NCI-H1105 (cell line): ENCODE results near the gene ZNF41.
A peak's percentile ranks its signal among the peaks of the same experiment; 100 is the strongest.
"Not testable (repeated sequence)": the region's sequence is repeated elsewhere in the genome, so short reads cannot be mapped to it uniquely, and the experiment has no call there.

Experiments
- DNase-seq: peaks from one replicate; lab custom pipeline; 2025; lab: John Stamatoyannopoulos, UW

Gene ZNF41

DNA sequence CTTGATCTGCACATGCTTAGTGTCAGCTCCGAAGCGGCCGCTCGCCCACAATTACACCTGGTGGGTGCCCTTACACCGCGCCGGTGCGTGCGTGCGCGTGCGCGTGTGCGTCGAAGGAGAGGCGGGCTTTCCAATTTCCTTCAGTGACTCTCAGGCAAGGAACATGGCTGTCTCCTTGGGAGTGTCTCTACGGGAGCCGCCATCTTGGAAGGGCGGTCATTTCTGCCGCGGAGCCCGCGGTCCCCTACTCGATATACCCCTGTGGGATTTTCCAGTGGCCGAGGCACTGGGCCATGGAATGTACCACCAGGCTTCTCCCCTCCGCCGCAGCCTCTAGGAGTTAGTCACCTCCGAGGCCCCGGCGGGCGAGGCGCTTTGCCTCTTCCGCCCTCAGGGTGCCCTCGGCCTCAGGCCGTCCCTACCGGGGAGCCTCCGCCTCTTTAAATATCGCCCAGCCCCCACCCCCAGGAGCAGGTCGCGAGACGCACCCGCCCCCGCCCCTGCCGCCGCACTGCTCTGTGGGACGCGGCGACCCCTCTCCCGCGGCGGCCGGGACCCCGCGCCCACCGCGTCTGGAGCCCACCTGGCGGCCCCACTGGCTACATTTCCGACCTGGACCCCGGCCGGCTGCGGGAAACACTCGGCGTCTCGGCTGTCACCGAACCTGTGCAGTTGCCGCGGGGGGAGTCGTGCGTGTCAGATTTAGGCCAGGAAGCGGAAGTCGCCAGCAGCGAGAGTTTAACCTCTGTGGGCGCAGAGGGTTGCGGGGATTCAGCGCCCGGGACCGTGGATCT lies at the start of gene ZNF41:
Gene ZNF41 (minus strand): TSS at position 711 of the 794 bp plus-strand sequence. CDS start 15,741 bp downstream, outside the sequence.
- peak; percentile 80 for DNase-seq

DNA sequence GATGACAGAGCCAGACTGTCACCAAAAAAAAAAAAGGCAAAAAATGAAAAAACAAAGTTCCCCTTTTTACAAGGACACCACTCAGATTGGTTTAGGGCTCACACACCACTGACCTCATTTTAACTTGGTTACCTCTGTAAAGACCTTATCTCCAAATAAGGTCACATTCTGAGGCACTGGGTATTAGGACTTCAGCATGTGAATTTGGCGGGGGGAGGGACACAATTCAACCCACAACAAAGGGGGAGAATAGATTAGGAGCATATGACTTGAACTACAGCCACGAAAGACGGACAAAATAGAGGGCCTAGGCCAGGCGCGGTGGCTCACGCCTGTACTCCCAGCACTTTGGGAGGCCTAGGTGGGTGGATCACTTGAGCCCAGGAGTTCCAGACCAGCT lies 47.0 kb upstream of the ZNF41 start:
- DNase-seq, result no peak

DNA sequence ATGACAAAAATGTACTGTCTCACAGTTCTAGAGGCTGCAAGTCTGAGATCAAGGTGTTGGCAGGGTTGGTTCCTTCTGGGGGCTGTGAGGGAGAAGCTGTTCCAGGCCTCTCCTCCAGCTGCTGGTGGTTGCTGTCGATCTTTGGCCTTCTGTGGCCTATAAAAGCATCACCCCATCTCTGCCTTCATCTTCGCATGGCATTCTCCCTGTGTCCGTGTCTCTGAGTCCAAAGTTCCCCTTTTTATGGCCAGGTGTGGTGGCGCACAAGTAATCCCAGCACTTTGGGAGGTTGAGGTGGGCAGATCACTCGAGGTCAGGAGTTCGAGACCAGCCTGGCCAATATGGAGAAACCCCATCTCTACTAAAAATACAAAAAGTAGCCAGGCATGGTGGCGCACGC lies 46.5 kb upstream of the ZNF41 start:
- DNase-seq, result no peak

DNA sequence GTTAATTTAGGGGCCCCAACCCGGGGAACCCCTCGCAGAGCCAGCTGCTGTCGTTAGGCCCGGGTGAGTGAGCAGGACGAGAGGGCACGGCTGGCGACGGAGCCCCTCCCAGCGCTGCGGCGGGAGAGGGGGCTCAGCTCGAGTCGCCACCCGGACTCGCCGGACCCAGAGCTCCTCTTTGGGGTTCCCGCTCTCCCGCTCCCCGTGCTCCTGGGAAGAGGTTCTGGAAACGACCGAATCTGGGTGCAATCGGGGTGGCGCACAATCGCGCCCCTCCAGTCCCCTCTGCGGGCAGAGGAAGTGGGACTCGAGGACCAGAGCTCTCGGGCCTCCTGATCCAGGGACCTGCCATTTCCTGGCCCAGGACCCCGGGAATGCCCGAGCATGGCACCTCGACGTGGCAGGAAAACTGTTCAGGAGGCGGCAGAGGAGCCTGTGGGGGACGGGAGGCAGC lies 40.7 kb upstream of the ZNF41 start:
- no peak for DNase-seq

DNA sequence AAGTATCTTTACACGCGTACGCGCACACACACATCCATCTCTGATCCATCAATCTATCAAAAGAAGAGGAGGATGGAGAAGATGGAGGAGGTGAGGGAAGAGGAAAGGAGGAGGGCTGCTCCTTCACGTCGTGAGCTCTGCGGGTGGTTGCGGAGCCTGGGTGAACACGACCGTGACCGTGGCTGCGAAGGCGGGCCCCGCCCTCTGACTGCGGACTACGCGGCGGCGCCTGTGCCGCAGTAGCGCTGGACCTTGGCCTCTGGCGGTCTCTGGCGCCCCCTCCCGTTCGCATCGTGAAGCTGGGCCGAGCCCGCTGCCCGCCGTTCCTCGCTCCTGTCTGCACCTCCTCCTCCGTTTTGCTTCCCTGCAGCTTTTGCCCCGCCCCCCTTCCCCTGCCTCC lies 40.3 kb upstream of the ZNF41 start:
- peak; percentile 57 for DNase-seq

DNA sequence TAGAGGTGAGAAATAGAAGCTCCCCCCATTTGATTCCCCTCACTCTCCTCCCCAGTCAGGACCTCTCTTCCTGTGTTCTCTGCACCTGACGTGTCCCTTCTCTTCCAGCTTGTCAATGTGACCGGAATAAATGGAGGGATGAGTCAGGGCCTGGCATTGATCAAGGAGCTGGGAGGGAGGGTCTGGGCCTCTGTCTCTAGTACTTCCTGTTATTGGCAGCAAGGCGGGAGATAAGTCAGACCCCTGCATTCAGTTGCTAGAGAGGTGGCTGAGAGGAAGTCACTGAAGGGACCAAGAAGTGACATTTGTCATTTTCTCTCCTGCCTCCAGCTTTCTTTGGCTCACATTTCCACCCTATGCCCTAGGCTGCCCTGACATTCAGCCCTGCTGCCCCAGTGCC lies 35.1 kb upstream of the ZNF41 start:
- no peak for DNase-seq

DNA sequence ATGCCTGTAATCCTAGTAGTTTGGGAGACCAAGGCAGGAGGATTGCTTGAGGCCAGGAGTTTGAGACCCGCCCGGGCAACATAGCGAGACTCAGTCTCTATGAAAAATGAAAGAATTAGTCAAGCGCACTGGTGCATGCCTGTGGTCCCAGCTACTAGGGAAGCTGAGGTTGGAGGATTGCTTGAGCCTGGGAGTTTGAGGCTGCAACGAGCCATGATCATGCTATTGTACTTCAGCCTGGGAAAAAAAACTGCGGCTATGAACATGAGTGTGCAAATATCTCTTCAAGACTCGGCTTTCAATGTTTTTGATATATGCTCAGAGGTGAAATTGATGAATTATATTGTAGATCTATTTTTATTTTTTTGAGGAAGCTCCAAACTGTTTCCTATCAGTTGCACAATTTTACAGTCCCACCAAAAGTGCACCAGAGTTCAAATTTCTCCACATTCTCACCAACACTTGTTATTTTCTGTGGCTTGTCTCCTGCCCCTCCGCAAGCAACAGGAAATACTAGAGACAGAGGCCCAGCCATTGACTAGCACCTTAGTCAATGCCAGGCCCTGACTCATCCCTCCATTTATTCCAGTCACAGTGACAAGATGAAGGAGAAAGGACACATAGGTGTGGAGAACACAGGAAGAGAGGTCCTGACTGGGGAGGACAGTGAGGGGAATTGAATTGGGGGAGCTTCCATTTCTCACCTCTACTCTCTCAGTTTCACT lies 33.1 kb upstream of the ZNF41 start:
- no peak for DNase-seq

DNA sequence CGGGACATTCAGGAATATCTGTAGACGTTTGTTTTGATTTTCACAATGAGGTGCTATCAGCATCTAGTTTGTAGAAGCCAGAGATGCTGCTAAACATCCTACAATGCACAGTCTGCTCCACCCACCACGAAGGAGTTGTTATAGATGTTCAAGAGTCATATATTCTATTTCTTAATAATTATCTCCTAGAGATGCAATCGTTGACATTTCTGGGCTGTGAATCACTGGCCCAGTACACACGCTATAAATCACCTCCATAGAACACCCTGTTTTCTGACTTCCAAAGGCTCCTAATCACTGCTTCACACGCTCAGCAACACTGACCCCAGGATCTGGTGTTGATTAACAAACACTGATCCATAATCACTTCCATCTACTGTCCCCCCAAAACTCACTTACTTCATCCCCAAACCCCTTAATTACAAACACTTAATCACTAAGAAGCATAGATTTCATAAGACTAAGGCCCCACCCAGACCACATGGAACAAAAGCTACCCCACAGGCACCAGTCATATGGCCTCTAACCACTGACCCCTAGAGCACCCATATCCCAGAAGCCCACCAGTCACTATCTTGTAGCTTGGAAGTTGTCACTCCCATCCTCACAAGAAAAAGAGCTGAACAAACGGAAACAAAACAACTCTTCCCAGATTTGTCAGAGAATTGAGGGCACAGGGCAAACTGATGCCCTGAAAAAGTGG lies 31.7 kb upstream of the ZNF41 start:
- DNase-seq, result no peak

DNA sequence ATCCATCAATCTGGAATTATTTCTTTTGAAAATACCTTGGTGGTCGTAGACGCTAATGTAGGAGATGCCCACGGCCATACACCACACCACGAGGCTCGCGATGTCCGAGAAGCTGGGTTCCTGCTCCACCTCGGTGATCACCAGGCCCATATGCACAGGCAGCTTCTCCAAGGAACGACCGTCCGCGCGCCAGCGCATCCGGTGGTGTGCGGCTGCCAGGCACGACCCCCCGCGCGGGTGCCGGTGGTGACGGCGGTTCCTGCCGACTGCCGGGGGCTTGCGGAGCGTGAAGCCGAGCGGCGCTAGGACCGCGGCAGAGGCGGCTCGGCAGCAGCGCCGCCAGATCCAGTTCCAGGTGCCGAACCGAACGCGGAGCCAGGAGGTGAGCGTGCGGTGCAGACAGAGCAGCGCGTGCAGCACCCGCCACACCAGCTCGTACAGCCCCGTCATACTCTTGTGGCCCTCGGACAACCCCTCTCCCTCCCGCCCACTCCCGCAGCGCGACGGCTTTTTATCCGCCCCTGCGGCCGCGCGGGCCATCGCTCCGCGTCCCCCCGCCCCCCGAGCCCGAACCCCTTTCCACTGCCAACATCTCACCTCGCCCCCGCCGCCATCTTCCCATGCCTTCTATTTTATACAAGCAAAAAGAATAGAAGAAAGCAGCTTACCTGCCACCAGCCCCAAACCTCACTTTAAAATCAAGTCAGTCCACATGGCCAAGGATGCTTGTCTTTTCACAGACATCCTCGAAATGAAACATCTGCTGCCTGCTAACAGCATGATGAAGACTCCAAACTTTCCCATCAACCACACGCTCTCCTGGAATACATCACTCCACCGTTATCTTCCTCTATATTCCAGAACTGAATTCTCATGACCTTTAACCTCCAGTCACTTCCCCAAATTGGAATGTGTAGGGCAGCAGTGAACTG lies 30.3 kb upstream of the ZNF41 start:
- DNase-seq, result not testable (repeated sequence)

DNA sequence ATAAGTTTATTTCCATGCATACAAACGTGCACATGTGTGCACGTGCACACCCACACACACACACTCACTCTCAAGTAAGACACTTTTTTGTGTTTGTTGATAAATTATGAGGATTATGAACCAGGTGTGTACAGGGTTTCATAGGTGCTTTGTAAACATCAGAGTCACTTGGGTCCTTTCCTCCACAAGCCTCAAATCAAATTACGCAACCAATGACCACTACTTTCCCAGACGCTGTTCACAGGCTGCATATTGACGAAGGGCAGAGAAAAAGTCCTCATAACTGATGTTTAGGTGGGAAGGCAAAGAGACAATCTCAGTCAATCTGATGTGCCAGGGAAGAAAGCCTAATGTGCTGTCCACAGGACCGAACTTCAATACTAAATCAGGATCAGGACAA lies 29.4 kb upstream of the ZNF41 start:
- not testable (repeated sequence) for DNase-seq

DNA sequence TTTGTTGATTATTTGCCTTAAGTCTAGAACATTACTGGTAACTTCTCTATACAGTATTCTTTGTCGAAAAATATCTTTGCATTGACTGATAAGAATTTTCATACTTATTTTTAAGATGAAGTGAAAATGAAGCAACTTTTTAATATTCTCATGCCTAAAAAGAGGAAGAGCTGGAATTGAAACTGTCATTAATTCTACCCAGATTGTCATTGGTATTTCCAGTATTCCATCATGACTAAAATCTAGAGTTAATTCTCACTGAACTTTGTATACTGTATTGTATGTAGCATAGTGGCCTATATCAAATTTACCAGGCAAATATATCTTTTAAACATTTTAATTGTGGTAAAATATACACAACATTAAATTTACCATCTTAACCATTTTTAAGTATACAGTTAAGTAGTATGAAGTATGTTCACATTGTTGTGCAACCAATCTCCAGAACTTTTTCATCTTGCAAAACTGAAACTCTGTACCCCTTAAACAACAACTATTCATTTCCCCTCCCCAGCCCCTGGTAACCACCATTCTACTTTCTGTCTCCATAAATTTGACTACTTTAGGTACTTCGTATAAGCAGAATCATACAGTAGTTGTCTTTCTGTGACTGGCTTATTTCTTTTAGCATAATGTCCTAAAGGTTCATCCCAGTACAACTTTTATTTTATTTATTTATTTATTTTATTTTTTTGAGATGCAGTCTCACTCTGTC lies 24.3 kb upstream of the ZNF41 start:
- DNase-seq, result no peak

DNA sequence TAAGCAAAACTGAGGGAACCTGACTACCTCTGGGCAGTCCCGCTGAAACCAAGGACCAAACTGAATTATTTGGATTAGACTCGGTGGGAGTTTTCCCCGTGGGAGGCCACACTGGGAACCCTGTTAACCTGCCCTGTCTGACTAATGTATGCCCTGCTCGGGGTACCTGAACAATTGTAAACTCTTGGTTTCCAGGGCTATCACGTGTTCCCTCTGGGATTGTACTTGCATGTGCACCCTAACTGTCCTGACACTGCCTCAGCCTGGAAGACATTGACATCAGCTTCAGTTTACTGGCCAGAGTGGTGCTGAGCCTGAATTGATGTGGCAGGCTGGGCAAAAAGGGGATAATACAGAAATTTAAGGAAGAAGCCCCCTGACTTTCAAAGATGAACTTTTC lies 20.1 kb upstream of the ZNF41 start:
- DNase-seq, result no peak

DNA sequence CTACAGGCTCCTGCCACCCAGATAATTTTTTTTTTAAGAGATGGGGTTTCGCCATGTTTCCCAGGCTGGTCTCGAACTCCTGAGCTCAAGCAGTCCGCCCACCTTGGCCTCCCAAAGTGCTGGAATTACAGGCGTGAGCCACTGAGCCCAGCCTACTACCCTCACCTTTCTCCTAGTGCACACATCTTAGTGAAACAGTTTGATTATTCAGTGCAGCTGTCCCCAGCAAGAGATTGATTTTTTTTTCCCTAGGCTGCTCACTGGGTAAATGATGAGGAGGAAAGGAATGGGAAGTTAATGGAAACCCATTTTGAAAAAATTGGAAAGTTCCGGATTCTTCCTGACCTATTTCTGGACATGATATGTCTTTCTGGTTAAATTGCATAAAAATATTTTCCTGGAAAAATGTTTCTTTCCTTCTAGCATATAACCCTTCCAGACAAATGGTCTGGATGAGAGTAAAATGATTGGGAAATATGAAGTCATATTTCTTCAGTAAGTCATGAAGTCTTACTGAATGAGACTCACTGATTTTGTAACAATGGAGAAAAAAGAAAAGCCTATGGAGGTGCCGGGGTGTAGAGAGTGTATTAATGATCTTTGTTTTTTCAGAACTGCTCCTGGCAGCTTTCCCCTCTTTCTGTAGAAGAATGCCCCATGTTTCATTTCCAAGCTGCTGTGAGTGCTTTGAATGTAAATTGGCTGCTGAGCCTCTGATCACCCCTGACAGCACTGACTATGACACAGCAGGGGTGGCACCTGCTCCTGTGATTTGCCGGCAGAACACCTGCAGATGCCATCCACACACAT lies 19.5 kb upstream of the ZNF41 start:
- DNase-seq, result no peak

DNA sequence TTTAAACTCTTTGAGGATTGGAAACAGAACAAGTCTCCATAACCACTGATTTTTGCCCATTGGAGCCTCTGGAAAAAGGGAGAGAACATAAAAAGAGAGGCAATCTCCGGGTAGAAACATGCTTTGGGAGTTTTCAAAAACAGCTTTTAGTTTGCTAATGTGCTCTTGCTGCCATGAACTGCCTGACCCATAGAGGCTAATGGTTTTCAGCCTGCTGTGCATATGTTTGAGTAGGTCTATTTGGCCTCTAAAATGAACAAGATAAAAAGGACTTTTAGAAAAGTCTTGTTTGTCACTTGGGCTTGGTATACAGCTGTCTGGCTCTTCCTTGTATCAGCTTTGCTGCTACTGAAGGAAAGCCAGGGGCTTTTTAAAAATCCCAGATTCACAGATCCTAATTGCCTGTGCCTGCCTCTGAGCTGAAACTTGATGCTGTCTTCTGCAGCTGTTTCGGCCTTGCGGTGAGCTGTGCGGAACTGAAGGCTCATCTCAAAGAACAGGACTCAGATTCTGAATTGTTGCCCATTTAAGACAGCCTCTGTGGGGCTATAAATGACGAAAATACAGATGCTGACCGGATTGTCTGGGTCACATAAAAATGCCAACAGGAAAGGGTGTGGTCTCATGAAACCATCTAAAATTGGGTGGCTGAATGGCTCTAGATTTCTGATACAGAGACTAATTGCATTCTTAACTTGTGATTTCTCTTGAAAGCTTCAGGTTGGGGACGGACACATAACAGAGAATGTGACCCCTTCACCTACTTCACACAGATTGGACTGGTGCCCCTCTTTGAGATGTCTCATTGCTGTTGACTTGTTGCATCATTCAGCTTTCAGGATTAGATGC lies 18.4 kb upstream of the ZNF41 start:
- DNase-seq, result no peak

DNA sequence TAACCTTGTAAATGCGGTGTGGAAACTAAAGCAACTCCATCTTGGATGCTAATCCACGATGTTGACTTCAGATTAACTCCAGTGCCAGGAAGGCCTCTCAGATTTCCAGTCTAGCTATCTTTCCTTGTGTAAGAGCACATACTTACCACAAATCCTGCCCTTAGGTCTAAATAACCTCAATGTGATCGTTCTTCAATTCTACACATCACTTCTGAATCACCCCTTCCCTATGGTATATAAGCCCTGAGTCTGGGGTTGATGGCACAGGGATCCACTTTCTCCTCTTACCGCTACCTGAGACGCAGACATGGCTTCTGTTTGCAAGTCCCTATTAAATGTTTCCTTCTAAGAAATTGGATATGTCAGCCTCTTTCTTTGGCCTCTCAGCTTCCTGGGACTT lies 17.5 kb upstream of the ZNF41 start:
- DNase-seq, result no peak

DNA sequence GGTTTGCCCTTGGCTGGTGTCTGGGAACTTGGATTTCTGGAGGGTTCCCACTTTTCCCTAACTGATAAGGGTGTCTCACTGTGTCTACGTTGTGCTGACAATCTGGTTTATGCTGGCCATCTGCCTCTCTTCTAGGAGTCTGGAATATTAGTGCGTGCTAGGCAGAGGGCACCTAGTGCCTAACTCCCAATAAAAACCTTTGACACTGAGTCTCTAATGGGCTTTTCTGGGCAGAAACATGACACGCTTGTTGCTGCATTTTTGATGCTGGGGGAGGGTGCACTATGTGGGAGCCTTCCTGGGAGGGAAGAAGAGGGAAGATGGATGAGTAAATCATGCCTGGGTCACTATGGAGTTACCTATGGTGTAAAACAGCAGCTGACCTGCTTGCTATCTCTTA lies 16.3 kb upstream of the ZNF41 start:
- no peak for DNase-seq

DNA sequence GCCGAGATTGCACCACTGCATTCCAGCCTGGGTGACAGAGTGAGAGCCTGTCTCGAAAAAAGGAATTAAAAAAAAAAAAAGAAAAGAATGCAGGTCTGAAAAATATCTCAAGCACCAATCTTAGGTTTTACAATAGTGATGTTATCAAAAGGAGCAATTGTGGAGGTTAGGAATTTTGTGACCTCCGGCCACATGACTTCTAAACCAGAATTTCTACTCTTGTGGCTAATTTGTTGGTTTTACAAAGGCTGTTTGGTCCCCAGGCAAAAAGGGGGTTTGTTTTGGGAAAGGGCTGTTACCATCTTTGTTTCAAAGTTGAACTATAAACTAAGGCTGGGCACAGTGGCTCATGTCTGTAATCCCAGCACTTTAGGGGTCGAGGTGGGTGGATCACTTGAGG lies 15.4 kb upstream of the ZNF41 start:
- no peak for DNase-seq

DNA sequence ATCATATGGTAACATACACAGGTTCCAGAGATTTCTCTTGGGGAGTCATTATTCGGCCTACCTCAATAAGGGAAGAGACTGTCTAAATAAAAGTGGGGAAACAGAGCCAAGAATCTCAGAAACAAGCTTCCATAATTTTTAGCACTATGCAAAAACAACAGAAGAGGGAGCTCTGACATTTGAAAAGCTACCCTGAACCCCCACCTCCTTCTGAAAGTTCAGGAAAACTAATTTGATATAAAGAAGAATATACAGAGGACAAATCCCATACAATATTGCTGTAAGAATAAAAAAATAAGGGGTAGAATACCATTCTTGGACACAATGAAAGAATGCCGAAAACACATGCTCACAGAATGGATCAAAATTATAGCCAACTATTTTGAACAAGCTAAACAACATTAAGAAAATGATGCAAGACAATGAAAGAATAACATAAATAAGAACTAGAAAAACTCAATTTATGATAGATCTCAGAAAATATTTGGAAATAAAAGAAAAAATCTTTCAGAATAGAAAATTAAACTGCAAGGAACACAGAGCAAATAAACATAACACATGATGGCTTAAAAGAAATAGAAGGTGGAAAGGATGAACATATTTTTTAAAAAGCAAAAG lies 14.4 kb upstream of the ZNF41 start:
- no peak for DNase-seq

DNA sequence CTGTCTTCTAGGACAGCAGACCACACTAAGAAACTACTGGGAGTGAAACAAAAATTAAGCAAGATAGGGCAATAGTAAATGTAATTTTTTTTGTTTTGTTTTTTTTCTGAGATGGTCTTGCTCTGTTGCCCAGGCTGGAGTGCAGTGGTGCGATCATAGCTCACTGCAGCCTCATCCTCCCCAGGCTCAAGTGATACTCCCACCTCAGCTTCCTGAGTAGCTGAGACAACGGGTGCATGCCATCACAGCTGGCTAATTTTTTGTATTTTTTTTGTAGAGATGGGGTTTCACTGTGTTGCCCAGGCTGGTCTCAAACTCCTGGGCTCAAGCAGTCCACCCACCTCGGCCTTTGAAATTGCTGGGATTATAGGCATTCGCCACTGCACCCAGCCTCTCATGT lies 9.1 kb upstream of the ZNF41 start:
- not testable (repeated sequence) for DNase-seq
